Measurements from ENCODE around the gene COL6A5.

The COL6A5 gene

DNA sequence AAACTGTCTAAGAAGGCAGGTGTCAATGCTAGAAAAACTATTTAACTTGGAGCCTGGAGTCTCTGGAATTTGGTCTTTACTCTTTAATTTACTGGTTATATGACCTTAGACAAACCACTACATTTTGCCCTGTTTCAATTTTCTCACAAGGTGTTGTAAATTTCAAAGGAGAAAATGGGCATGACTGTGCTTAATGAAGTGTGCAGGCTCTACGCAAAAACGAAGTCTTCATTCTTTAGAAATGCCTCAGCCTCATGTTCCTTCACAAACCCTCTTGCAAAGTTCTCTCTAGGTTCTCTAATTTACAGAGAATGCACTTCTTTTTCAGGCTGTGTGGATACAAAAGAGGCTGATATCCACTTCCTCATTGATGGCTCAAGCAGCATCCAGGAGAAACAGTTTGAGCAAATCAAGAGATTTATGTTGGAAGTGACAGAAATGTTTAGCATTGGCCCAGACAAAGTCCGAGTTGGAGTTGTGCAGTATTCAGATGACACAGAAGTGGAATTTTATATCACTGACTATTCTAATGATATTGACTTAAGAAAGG lies 39.1 kb downstream of the COL6A5 start:
- no peak for DNase-seq (ENCODE audit: low read depth in 1 of 2, low spot score in 1 of 2)
- Histone ChIP-seq H3K27ac (replicated peaks) (no peak overlapping the region), H3K27me3 (ENCODE audit: insufficient read depth, poor library complexity, severe bottlenecking) (no peaks in the 10 kb centered on the region), H3K4me3 (replicated peaks; ENCODE audit: insufficient read depth, low read length) (no peak overlapping the region)
- TF ChIP-seq GABPA (IDR thresholded peaks at IDR 0.05; ENCODE audit: low read depth), result no peak
- peak; percentile 62; the same call in 1 of the 2 replicates for TF ChIP-seq SPI1 (IDR thresholded peaks at IDR 0.05; ENCODE audit: borderline replicate concordance, low read depth)
- TF ChIP-seq, protein P1, sequence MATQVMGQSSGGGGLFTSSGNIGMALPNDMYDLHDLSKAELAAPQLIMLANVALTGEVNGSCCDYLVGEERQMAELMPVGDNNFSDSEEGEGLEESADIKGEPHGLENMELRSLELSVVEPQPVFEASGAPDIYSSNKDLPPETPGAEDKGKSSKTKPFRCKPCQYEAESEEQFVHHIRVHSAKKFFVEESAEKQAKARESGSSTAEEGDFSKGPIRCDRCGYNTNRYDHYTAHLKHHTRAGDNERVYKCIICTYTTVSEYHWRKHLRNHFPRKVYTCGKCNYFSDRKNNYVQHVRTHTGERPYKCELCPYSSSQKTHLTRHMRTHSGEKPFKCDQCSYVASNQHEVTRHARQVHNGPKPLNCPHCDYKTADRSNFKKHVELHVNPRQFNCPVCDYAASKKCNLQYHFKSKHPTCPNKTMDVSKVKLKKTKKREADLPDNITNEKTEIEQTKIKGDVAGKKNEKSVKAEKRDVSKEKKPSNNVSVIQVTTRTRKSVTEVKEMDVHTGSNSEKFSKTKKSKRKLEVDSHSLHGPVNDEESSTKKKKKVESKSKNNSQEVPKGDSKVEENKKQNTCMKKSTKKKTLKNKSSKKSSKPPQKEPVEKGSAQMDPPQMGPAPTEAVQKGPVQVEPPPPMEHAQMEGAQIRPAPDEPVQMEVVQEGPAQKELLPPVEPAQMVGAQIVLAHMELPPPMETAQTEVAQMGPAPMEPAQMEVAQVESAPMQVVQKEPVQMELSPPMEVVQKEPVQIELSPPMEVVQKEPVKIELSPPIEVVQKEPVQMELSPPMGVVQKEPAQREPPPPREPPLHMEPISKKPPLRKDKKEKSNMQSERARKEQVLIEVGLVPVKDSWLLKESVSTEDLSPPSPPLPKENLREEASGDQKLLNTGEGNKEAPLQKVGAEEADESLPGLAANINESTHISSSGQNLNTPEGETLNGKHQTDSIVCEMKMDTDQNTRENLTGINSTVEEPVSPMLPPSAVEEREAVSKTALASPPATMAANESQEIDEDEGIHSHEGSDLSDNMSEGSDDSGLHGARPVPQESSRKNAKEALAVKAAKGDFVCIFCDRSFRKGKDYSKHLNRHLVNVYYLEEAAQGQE (IDR thresholded peaks at IDR 0.05; ENCODE audit: insufficient replicate concordance, low read depth), result no peak
- TF ChIP-seq, protein P2, sequence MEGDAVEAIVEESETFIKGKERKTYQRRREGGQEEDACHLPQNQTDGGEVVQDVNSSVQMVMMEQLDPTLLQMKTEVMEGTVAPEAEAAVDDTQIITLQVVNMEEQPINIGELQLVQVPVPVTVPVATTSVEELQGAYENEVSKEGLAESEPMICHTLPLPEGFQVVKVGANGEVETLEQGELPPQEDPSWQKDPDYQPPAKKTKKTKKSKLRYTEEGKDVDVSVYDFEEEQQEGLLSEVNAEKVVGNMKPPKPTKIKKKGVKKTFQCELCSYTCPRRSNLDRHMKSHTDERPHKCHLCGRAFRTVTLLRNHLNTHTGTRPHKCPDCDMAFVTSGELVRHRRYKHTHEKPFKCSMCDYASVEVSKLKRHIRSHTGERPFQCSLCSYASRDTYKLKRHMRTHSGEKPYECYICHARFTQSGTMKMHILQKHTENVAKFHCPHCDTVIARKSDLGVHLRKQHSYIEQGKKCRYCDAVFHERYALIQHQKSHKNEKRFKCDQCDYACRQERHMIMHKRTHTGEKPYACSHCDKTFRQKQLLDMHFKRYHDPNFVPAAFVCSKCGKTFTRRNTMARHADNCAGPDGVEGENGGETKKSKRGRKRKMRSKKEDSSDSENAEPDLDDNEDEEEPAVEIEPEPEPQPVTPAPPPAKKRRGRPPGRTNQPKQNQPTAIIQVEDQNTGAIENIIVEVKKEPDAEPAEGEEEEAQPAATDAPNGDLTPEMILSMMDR (IDR thresholded peaks at IDR 0.05; ENCODE audit: insufficient read depth, low read length), result no peak
- TF ChIP-seq POLR2AphosphoS5 (IDR thresholded peaks at IDR 0.05; ENCODE audit: low read depth), result no peak

DNA sequence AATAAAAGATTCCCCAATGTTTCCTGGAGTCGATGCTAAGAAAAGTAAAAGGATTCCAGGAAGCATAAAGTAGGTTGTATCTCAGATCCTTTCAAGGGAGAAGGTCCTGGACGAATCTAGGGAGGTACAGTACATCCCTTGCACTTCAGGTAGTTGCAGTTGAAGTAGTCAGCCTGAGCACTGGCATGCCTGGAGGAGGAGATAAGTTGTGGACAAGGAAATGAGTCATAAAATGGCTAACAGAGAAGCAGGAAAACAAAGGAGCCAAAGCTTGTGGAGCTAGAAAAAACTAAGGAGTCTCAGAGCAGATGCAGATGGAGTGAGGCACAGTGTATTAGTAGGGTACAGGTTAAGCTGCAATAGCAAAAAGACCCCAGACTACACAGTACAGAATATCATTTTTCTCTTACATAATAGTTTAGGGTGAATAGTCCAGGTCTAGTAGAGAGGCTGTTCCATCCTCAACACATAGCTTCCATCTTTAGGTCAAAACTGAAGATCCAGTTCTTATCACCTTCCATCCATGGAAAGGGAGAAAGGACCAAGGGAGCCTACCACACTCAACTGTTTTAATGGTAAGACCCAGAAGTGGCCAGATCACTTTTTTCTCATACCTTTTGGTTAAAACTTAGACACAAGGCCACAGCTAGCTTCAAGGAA lies 41.3 kb downstream of the COL6A5 start:
- TF ChIP-seq GABPA (IDR thresholded peaks at IDR 0.05; ENCODE audit: low read depth) (no peak), POLR2AphosphoS5 (IDR thresholded peaks at IDR 0.05; ENCODE audit: low read depth) (no peak), SPI1 (IDR thresholded peaks at IDR 0.05; ENCODE audit: borderline replicate concordance, low read depth) (no peak)
- TF ChIP-seq, protein P1 (IDR thresholded peaks at IDR 0.05; ENCODE audit: insufficient replicate concordance, low read depth), result no peak
- TF ChIP-seq, protein P2 (IDR thresholded peaks at IDR 0.05; ENCODE audit: insufficient read depth, low read length), result no peak
- no peak for DNase-seq (ENCODE audit: low read depth in 1 of 2, low spot score in 1 of 2)

DNA sequence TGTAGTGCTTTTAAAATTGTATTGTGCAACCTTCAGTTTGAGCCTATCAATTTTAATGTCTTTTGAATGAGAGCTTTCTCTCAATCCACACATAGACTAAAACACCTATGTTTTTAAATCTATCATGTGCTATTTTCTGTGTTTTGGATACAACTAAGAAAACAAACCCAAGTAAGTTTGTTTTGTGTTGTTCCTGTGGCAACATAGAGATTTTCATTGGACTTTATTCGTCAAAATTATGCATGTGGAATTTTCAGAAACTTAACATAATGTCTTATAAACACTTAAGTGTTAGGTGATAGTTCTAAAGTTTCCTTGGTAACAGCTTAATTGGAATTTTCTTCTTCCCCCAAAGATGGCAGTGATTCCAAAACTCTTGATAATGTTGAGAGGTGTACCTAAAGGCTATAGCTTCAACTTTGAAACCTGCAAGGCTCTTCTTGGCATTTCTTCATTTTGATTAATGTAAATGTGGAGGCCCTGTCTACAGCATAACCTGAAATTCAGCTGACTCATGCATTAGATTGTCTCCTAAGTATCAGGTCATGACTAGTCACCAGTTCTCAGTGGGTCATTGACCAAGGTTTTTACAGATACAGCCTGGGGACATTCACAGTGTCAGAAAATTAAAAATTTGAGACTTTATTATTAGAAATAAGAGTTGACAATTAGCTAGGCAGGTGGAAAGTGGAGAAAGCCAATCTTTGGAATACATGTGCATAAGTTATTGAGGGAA lies 44.4 kb downstream of the COL6A5 start:
- no peak for DNase-seq (ENCODE audit: low read depth in 1 of 2, low spot score in 1 of 2)
- TF ChIP-seq, protein P1 (IDR thresholded peaks at IDR 0.05; ENCODE audit: insufficient replicate concordance, low read depth), result no peak
- TF ChIP-seq GABPA (IDR thresholded peaks at IDR 0.05; ENCODE audit: low read depth) (no peak), SPI1 (IDR thresholded peaks at IDR 0.05; ENCODE audit: borderline replicate concordance, low read depth) (no peak)
- Histone ChIP-seq H3K4me3 (replicated peaks; ENCODE audit: insufficient read depth, low read length) (no peak overlapping the region), H3K27me3 (ENCODE audit: insufficient read depth, poor library complexity, severe bottlenecking) (peaks cover 3% of the 10 kb centered on the region), H3K27ac (replicated peaks) (no peak overlapping the region)

More for the DNA sequence above, 41.3 kb downstream of the COL6A5 start:
- H3K27me3 ChIP-seq (ENCODE audit: insufficient read depth, poor library complexity, severe bottlenecking), result peaks cover under 1% of the 10 kb centered on the region
- H3K4me3 ChIP-seq (replicated peaks; ENCODE audit: insufficient read depth, low read length), result no peak overlapping the region
- H3K27ac ChIP-seq (replicated peaks), result no peak overlapping the region
